Neuron (in vitro differentiated cells): ENCODE data around the gene C14orf180.

ENCODE experiments used
- H2AFZ ChIP-seq: one replicate; pipeline ENCODE4 v1.6.1; 2013; ENCODE audit warnings: low read depth, mild to moderate bottlenecking, inconsistent platforms, low read length, moderate library complexity
- H3K27me3 ChIP-seq: one replicate; pipeline ENCODE4 v1.6.1; 2013; ENCODE audit warnings: low read length; ENCODE audit not compliant: insufficient read depth
- H3K36me3 ChIP-seq: one replicate; pipeline ENCODE4 v1.6.1; 2013; ENCODE audit warnings: low read length; ENCODE audit not compliant: insufficient read depth
- H3K4me1 ChIP-seq: one replicate; pipeline ENCODE4 v1.6.1; 2013; ENCODE audit warnings: low read length; ENCODE audit not compliant: insufficient read depth
- H3K4me3 ChIP-seq: 2 replicates; pipeline ENCODE4 v1.5.1; 2013; ENCODE audit warnings: mild to moderate bottlenecking, low read length, moderate library complexity
- H3K9me3 ChIP-seq: one replicate; pipeline ENCODE4 v1.6.1; 2013; ENCODE audit warnings: low read length

Gene C14orf180

DNA sequence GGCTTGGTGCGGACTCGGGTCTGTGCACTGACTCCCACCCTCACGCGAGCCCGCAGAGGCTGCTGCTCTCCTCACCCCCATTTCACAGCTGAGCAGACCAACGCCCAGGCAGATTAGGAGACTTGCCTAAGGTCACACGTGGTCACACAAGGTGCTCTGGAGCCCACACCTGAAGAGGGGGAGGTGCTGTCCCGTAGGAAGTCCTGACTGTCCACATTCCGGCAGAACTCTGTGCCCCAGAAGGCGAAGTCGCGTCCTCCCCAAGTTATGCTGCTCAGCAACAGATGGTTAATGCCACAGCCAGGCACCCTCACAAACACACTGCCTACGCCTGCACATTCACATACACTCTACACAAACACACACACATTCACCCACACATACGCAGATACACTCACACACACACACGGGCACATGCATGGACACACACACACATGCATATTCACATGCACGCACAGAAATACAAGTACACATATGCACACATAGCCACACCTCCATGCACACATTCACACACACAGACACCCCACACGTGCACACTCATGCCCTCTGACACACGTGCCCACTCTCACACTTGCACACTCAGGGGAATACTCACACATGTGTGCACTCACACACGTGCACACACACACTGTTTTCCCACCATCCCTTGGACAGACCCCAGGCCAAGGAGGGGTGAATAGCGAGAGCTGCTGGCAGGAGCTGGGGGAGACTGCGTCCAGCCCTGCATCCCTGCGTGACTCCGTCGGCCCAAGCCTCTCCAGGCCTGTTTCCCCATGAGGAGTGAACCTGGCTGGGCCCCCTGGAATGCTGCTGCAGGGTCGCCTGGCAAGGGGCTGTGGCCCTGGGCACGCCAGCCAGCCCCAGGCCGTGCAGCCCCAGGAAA is 4.1 kb downstream of the C14orf180 start:
- Histone ChIP-seq H3K4me1 (no peaks in the 10 kb centered on the region), H2AFZ (no peak overlapping the region), H3K4me3 (no peak overlapping the region), H3K9me3 (no peaks in the 10 kb centered on the region), H3K36me3 (no peaks in the 10 kb centered on the region), H3K27me3 (peaks cover 50% of the 10 kb centered on the region)

DNA sequence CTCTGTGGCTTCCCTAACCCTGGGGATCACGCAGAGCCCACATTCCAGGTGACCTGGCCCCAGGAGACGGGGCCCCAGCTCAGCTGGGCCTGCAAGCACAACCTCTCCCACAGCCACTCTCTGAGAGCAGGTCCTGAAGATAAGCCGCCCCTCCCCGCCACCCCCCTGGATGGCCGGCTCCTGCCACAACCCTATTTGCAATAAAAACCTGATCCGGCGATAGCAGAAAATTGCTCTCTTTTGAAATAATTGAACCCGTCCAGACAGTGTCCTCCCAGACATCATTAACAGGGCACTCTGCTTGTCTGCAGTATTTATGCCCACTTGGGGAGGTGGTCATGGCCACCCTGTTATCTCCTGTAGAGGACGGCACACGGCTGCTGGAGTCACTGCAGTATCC is 5.0 kb downstream of the C14orf180 start:
- no peaks in the 10 kb centered on the region for H3K9me3 ChIP-seq
- H3K4me3 ChIP-seq: no peak overlapping the region
- no peaks in the 10 kb centered on the region for H3K4me1 ChIP-seq
- H3K27me3 ChIP-seq: peaks cover 42% of the 10 kb centered on the region
- no peak overlapping the region for H2AFZ ChIP-seq
- H3K36me3 ChIP-seq: no peaks in the 10 kb centered on the region

DNA sequence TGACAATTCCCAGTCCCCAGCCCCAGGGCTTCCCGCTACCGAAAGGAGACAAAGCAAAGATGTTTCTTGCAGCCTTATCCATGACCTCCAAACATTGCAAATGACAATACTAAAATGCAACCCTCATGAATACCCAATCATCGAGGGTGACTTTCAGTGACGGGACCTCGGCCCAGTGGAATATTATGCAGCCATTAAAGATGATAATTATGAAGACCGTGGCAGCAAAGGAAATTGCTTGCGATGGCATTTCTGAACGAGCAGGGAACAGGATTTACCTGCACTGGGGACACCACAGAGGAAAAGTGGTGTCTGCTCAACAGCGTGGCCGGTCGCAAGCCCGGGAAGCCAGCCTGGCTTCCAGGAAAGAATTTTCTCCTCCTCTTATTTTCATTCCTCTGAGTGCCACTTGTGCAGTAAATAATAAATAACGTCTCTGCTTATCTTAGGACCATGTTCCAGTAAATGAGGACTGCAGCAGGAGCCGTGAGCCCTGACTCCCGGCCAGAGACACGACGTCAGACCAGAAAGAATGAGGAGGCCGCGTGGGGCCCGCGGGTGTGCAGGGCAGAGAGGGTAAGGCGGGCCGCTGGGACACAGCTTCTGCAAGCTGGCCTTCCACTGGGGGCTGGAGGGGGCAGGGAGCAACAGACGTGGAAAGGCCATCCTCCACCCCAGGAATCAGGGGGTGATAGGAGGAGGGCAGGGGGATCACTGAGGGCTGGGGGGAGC is 6.6 kb downstream of the C14orf180 start:
- H3K9me3 ChIP-seq: no peaks in the 10 kb centered on the region
- H3K27me3 ChIP-seq: peaks cover 26% of the 10 kb centered on the region
- no peaks in the 10 kb centered on the region for H3K36me3 ChIP-seq
- no peaks in the 10 kb centered on the region for H3K4me1 ChIP-seq
- H3K4me3 ChIP-seq: no peak overlapping the region
- H2AFZ ChIP-seq: no peak overlapping the region

DNA sequence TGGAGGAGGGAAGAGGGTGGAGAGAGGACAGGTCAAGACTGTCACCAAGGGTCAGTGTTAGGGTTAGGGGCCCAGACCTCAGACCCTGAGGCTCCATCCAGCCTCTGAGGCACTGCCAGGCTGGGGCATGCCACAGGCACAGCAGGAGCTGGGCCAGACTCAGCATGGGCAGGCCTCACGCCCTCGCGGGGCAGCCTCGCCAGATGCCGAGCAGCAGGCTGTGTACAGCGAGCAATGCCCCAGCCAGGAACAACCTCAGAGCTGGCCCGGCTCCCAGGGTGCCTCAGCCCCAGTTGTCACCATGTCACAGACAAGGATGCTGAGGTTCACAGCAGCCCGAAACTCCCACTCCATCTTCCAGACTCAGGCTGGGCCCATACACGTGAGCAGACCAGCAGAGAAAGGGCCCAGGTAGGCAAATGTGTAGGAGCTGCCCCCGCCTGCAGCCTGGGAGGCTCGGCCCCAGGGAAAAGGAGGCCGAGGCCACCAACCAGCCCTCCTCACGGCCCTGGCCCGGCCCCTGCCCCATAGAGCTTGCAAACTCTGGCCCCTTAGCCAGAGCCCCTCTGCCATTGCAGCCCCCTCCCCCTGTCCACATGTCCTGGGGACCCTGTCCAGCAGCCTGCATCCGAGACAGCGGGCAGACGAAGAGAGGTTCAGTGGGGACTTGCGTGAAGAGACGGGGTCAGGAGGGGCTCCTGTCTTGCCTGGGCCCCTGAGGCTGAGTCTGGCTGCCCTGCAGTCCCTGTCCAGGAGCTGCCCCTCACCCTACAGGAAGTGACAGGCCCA is 7.5 kb downstream of the C14orf180 start:
- H3K27me3 ChIP-seq: peaks cover 18% of the 10 kb centered on the region
- H2AFZ ChIP-seq: no peak overlapping the region
- H3K9me3 ChIP-seq: no peaks in the 10 kb centered on the region
- H3K4me1 ChIP-seq: no peaks in the 10 kb centered on the region
- H3K4me3 ChIP-seq: no peak overlapping the region
- no peaks in the 10 kb centered on the region for H3K36me3 ChIP-seq

DNA sequence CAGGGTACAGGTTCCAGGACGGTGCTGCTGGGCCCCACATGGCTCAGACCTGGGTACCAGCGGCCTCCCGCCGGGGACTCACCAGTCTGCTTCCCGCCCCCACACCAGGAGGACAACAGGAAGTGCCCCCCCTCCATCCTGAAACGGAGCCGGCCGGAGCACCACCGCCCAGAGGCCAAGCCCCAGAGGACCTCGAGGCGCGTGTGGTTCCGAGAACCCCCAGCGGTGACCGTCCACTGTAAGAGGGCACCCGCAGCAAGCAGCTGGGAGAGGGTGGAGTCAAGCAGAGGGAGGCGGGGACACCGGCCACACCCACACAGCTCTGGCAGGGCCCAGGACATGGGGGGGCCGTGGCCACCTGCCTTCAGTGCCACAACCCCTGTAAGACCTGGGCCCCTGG is 8.1 kb downstream of the C14orf180 start:
- peaks cover 19% of the 10 kb centered on the region for H3K27me3 ChIP-seq
- no peaks in the 10 kb centered on the region for H3K36me3 ChIP-seq
- no peaks in the 10 kb centered on the region for H3K4me1 ChIP-seq
- no peak overlapping the region for H2AFZ ChIP-seq
- no peaks in the 10 kb centered on the region for H3K9me3 ChIP-seq
- no peak overlapping the region for H3K4me3 ChIP-seq

DNA sequence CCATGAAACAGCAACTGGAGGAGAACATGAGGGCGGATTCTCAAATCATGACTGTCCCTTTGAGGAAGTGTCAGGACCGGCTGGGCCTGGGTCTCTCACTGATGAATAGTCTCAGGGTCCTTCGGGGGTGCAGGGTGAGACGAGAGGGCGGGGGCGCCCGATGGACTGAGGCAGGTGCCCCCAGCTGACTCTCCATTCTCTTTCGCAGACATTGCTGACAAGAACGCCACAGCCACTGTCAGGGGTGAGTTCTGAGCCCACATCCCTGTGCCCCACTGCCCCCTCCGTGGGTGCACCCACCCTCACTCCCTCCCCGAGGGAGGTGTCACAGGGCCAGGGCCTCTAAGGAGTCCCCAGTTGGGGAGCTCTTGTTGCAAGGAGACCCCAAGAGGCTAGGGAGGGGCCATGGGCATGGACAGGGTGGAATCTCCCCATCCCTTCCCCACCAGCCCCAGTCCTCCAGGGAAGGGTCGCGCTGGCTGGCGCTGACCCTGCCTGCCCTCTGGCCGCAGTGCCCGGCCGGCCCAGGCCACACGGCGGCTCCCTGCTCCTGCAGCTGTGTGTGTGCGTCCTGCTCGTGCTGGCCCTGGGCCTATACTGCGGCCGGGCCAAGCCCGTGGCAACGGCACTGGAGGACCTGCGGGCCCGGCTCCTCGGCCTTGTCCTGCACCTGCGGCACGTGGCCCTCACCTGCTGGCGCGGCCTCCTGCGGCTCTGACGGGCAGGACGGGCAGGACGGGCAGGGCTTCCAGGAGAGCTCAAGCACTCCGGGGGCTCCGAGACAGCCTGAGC is 8.7 kb downstream of the C14orf180 start:
- Histone ChIP-seq H3K27me3 (peaks cover 20% of the 10 kb centered on the region), H2AFZ (no peak overlapping the region)

DNA sequence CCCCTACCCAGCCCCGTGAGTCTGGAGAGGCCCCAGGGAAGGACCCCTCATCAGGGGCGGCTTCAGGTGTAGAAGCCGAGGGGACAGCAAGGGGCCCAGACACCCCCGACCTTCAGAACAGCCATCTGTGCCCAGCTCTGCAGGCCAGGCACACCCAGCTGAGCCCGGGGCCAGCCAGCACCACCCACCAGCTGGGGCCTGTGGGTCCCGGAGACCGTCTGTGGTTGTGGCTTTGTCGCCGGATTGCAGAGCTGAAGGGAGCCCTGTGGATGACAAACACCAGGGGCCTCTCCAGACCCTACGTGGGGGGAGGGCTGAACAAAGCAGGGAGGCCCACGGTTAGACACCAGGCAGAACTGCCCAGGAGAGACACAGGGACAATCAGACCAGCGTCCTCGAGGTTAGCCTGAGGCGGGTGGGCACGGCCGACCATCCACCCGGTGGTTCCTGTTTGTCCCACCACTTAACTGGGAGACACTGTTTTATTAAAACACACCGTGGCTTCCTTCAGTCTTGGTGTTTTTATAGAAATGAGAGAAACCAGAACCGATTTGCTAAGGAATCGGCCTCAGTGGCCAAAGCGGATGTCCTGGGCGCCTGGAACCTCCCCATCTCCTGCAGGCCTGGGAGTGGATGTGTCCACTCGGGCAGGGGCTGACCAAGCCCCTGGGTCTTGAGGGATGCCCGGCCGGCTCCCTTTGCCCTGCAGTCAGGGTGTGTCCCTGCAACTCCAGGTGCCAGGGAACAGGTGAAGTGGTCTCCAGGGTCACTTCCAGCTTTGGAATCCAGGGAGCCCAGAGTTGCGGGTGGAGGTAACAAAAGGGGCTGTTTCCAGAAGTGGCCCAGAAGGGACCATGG is 10.0 kb downstream of the C14orf180 start:
- Histone ChIP-seq H3K27me3 (peaks cover 15% of the 10 kb centered on the region), H3K36me3 (no peaks in the 10 kb centered on the region), H3K9me3 (no peaks in the 10 kb centered on the region), H3K4me3 (no peak overlapping the region), H3K4me1 (no peaks in the 10 kb centered on the region), H2AFZ (no peak overlapping the region)

More for the DNA sequence above, 8.7 kb downstream of the C14orf180 start:
- no peaks in the 10 kb centered on the region for H3K36me3 ChIP-seq
- no peaks in the 10 kb centered on the region for H3K9me3 ChIP-seq
- no peak overlapping the region for H3K4me3 ChIP-seq
- no peaks in the 10 kb centered on the region for H3K4me1 ChIP-seq

DNA sequence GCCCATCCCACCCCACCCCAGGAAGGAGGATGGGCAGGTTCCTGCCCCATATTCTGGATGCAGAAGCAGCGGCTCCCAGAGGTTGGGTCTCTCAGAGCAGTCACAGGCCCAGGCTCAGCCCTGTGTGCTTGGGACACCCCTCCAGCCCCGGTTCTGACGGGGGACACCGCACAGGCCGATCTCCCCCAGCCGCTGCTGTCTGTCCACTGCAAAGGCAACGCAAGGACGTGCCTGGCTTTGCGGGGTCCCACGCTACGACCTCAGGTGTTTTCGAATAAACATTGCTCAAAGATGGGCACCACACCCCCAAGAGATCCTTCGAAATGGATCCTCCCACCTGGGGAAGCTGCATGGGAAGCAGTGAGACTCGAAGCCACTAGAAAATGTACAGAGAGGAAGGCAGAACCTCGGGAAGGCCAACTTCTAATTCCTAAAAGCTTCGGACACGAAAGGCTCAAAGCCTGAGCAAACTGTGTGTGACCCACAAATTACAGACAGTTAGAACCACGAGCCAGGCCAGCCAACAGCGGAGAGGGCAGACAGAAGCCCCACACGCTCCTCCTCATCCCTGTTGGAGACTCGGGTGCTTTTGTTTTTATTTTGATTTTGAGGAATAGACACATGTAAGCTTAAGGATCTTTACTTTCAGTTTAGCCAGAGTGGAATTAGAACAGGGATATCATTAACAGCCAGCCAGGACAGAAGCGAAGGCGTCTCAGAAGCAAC is 10.8 kb downstream of the C14orf180 start:
- no peaks in the 10 kb centered on the region for H3K36me3 ChIP-seq
- H3K9me3 ChIP-seq: no peaks in the 10 kb centered on the region
- no peak overlapping the region for H2AFZ ChIP-seq
- H3K27me3 ChIP-seq: peaks cover 15% of the 10 kb centered on the region
- H3K4me1 ChIP-seq: no peaks in the 10 kb centered on the region
- H3K4me3 ChIP-seq: no peak overlapping the region

DNA sequence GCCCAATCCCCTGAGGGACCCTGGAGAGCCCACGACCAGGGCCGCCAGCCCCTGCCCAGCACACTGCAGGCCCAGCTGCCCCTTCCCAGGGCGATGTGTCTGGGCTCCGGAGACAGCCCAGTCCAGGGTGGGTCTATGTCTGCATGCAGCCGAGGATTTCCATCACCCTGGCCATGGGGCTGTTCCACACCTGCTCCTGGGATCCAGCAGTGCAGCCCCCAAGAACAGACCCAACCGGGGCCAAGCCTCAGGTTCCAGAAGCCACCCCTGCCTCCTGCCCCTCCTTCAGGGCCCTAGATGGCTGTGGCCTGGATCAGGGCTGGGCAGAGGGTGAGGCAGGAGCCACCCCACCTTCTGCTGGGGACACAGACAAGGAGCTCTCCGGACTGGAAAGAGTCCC is 11.5 kb downstream of the C14orf180 start:
- Histone ChIP-seq H3K36me3 (no peaks in the 10 kb centered on the region), H3K9me3 (no peaks in the 10 kb centered on the region), H3K27me3 (peaks cover 20% of the 10 kb centered on the region), H3K4me3 (no peak overlapping the region), H2AFZ (no peak overlapping the region), H3K4me1 (no peaks in the 10 kb centered on the region)

DNA sequence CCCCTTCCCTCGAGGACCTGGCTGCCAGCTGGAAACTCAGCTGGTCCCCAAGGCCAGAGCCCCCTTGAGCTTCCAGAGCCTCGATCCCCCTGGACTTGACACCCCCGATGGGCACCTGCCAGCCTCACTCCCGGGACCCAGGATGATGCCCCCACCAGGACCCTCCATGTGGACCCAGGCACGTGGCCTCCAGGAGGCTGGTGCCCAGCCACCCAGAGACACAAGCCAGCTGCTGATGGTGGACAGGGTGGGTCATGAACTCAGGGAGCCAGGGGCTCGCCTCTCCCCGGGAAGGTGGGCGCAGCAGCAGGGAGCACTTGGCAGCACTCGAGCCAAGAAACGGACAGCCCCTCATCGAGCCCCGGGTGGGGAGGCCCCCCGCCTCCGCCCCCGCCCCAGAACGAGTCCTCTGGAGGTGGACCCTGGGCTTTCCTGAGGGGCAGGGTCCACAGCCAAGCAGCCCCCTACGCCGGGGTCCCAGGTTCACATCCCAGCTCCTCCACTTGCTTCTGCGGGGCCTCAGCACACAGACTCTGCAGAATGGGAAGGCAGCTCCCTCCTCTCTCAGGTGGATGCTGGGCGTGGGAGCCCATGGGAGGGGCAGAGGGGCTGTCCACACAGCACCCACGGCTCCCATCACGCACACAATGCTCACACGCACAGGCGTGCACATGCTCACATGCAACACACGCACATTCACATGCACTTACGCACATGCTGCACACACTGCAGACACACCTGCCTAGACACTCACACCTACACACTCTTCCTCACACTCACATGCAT is 12.1 kb downstream of the C14orf180 start:
- Histone ChIP-seq H3K4me1 (no peaks in the 10 kb centered on the region), H2AFZ (no peak overlapping the region), H3K27me3 (peaks cover 22% of the 10 kb centered on the region), H3K36me3 (no peaks in the 10 kb centered on the region), H3K4me3 (no peak overlapping the region), H3K9me3 (no peaks in the 10 kb centered on the region)

DNA sequence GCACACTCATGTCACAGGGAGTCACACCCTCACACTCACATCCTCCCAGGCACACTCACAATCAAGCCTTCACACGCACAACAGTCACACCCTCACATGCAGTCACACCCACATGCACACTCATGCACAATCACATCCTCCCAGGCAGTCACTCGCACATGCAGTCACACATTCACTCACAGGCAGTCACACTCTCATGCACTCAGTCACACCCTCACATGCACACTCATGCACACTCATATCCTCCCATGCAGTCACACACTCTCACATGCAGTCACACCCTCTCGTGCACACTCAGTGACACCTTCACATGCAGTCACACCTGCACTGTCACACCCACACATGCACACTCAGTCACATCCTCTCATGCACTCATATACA is 12.7 kb downstream of the C14orf180 start:
- H3K36me3 ChIP-seq: no peaks in the 10 kb centered on the region
- peaks cover 22% of the 10 kb centered on the region for H3K27me3 ChIP-seq
- no peaks in the 10 kb centered on the region for H3K4me1 ChIP-seq
- H3K4me3 ChIP-seq: no peak overlapping the region
- H3K9me3 ChIP-seq: no peaks in the 10 kb centered on the region
- no peak overlapping the region for H2AFZ ChIP-seq
